LNCAP (cell line): ENCODE results near the gene PRDM10.

Experiments used
- CTCF ChIP-seq: fragments of 450-650 bp; IDR thresholded peaks from 2 replicates; pipeline ENCODE4 v1.5.1; 2017; ENCODE audit warnings: mild to moderate bottlenecking

PRDM10 gene

GRCh38 chr11:129871914-129872313, 130.7 kb downstream of the PRDM10 start:
- TF ChIP-seq CTCF = no peak

DNA sequence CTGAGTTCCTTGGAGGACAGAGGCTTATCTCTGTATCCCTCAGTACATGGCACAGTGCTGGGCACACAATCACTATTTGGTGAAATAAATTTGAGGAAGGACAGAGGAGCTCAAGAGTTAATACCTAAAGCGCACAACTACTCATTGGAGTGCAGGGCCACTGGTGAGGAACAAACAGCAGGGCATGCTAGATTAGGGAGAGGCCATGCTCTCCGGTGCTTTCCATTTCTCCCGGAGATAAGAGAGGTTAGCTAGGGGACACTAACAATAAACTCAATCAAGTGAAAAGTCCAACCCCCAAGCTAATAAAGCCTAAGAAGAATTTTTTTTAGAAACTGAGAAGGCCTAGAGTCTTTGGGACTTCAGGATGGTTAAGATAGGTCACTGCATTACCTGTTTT, 136.3 kb downstream of the PRDM10 start:
- TF ChIP-seq CTCF = no peak

DNA sequence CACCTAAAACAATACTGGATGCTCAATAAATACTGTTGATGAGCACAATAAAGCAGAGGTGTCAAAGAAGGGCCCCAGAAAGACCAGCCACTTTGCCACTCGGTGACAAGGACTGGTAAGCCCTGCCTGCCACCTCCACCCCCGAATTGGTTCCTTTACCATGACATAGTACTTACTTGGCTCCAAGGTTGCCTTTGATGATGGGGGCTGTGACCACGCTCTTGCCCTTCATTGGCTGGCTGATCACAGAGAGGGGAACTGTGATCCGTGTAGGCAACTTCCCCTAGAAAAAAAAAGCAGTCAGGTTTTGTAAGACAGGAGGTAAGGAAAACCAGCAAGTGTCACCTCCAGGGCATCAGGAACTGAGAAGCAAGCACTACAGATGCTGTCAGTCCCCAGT, 136.9 kb downstream of the PRDM10 start:
- no peak for TF ChIP-seq CTCF

- TF ChIP-seq CTCF = no peak
Measured at GRCh38 chr11:129864811-129865210, 137.8 kb downstream of the PRDM10 start.

- no peak for TF ChIP-seq CTCF
Measured at GRCh38 chr11:129861702-129862522, 140.7 kb downstream of the PRDM10 start.

DNA sequence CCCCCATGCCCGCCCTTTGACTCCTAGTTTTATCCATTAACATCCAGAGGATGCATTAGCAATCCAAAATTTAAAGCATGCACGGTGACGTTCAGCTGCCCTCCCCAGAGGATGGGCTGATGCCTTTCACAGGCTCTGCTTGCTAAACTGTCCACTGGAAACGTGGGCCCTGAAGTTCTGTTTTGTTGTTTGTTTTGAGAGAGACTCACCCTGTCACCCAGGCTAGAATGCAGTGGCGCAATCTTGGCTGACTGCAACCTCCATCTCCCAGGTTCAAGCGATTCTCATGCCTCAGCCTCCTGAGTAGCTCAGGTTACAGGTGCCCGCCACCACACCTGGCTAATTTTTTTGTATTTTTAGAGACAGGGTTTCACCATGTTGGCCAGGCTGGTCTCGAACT, 146.6 kb downstream of the PRDM10 start:
- no peak for TF ChIP-seq CTCF

DNA sequence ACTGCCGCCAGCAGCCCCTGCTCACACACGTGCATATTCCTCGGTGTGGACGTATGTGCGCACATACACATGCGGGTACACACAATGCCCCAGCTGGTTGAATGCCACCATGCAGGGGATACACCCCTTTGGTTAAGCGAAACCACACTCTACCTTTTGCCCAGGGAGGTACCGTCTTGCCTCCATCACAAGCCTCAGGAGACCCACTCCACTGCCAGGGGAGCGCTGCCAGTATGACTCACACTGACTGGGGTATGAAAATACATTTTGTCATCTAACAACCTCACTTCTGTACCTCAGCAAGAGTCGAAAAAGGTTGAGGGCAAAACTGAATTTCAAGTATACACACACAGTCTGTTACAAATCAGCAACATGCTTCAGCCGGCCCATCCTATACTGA, 147.5 kb downstream of the PRDM10 start:
- TF ChIP-seq CTCF = no peak
